SK-N-SH (cell line): ENCODE results near the gene IL13RA1.

Experiments
- EP300 ChIP-seq, 2 experiments: IDR thresholded peaks; 2 replicates each; pipeline versions ENCODE4 v1.4.0 to v1.6.1; 2012; ENCODE audit warnings: borderline replicate concordance in 1 of 2, low read depth in 1 of 2, low read length in 1 of 2
- FOXM1 ChIP-seq: IDR thresholded peaks from 2 replicates; pipeline ENCODE4 v1.4.0; 2012; ENCODE audit warnings: low read depth, mild to moderate bottlenecking
- MEF2A ChIP-seq: IDR thresholded peaks from 2 replicates; pipeline ENCODE4 v1.4.0; 2012; ENCODE audit warnings: low read depth, borderline replicate concordance
- POLR2AphosphoS5 ChIP-seq: IDR thresholded peaks from 2 replicates; pipeline ENCODE4 v1.6.1; 2012; ENCODE audit warnings: low read depth, low read length
- RAD21 ChIP-seq: IDR thresholded peaks from 2 replicates; pipeline ENCODE4 v1.6.1; 2012; ENCODE audit warnings: mild to moderate bottlenecking, low read length
- RFX5 ChIP-seq: IDR thresholded peaks from 2 replicates; pipeline ENCODE4 v1.6.1; 2012; ENCODE audit warnings: mild to moderate bottlenecking, improper control_type of control experiment, low read length
- TAF1 ChIP-seq: IDR thresholded peaks from 2 replicates; pipeline ENCODE4 v1.6.1; 2012; ENCODE audit warnings: low read depth, mild to moderate bottlenecking, low read length, moderate library complexity, borderline replicate concordance
- YY1 ChIP-seq: IDR thresholded peaks from 2 replicates; pipeline ENCODE4 v1.4.0; 2012; ENCODE audit warnings: low read depth, mild to moderate bottlenecking
- TF ChIP-seq, protein P1 (sequence below): fragments of 200-600 bp; sonication (generic); IDR thresholded peaks from 2 replicates; pipeline ENCODE4 v1.6.1; 2017; ENCODE audit warnings: antibody characterized with exemption, mild to moderate bottlenecking, moderate library complexity
- TF ChIP-seq, protein P2 (sequence below): IDR thresholded peaks from 2 replicates; pipeline ENCODE4 v1.6.1; 2012; ENCODE audit warnings: mild to moderate bottlenecking, low read depth, low read length, moderate library complexity
- TF ChIP-seq, protein P3 (sequence below): IDR thresholded peaks from 2 replicates; pipeline ENCODE4 v1.4.0; 2012; ENCODE audit warnings: low read depth, borderline replicate concordance
- TF ChIP-seq, protein P4 (sequence below): fragments of 150-350 bp; IDR thresholded peaks from 2 replicates; pipeline ENCODE4 v1.6.1; 2017; ENCODE audit warnings: antibody characterized with exemption, low read length, low read depth, borderline replicate concordance
- TF ChIP-seq, protein P5 (sequence below): IDR thresholded peaks from 2 replicates; pipeline ENCODE4 v1.4.0; 2012; ENCODE audit warnings: low read depth
- TF ChIP-seq, protein P6 (sequence below): IDR thresholded peaks from 2 replicates; pipeline ENCODE4 v1.4.0; 2012; ENCODE audit warnings: low read depth, borderline replicate concordance

DNA sequence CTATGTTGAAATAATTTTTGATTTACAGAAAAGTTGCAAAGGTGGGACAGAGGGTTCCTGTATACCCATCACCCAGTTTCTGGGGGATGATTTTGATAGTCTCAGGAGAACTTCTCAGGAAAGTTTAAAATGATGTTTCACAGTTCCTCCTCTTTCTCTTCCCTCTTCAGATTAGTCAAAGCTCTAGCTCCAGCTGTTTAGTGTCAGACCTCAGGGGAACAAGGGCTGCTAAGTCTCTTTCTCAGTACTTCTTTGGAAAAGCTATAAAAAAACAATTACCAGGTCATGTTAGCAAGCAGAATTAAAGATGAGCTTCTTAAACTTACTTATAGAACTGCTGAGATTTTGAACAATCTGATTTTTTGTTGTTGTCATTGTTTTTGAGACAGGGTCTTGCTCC lies 12.2 kb downstream of the IL13RA1 start:
- TF ChIP-seq, protein P1, sequence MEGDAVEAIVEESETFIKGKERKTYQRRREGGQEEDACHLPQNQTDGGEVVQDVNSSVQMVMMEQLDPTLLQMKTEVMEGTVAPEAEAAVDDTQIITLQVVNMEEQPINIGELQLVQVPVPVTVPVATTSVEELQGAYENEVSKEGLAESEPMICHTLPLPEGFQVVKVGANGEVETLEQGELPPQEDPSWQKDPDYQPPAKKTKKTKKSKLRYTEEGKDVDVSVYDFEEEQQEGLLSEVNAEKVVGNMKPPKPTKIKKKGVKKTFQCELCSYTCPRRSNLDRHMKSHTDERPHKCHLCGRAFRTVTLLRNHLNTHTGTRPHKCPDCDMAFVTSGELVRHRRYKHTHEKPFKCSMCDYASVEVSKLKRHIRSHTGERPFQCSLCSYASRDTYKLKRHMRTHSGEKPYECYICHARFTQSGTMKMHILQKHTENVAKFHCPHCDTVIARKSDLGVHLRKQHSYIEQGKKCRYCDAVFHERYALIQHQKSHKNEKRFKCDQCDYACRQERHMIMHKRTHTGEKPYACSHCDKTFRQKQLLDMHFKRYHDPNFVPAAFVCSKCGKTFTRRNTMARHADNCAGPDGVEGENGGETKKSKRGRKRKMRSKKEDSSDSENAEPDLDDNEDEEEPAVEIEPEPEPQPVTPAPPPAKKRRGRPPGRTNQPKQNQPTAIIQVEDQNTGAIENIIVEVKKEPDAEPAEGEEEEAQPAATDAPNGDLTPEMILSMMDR: no peak
- TF ChIP-seq, protein P2, sequence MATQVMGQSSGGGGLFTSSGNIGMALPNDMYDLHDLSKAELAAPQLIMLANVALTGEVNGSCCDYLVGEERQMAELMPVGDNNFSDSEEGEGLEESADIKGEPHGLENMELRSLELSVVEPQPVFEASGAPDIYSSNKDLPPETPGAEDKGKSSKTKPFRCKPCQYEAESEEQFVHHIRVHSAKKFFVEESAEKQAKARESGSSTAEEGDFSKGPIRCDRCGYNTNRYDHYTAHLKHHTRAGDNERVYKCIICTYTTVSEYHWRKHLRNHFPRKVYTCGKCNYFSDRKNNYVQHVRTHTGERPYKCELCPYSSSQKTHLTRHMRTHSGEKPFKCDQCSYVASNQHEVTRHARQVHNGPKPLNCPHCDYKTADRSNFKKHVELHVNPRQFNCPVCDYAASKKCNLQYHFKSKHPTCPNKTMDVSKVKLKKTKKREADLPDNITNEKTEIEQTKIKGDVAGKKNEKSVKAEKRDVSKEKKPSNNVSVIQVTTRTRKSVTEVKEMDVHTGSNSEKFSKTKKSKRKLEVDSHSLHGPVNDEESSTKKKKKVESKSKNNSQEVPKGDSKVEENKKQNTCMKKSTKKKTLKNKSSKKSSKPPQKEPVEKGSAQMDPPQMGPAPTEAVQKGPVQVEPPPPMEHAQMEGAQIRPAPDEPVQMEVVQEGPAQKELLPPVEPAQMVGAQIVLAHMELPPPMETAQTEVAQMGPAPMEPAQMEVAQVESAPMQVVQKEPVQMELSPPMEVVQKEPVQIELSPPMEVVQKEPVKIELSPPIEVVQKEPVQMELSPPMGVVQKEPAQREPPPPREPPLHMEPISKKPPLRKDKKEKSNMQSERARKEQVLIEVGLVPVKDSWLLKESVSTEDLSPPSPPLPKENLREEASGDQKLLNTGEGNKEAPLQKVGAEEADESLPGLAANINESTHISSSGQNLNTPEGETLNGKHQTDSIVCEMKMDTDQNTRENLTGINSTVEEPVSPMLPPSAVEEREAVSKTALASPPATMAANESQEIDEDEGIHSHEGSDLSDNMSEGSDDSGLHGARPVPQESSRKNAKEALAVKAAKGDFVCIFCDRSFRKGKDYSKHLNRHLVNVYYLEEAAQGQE: no peak
- TF ChIP-seq YY1 (no peak), RAD21 (no peak), RFX5 (no peak), TAF1 (no peak), FOXM1 (no peak), MEF2A (no peak), POLR2AphosphoS5 (no peak), EP300 (IDR thresholded peaks at IDR 0.05; ENCODE audit: borderline replicate concordance in 1 of 2, low read depth in 1 of 2, low read length in 1 of 2) (no peak)
- TF ChIP-seq, protein P3, sequence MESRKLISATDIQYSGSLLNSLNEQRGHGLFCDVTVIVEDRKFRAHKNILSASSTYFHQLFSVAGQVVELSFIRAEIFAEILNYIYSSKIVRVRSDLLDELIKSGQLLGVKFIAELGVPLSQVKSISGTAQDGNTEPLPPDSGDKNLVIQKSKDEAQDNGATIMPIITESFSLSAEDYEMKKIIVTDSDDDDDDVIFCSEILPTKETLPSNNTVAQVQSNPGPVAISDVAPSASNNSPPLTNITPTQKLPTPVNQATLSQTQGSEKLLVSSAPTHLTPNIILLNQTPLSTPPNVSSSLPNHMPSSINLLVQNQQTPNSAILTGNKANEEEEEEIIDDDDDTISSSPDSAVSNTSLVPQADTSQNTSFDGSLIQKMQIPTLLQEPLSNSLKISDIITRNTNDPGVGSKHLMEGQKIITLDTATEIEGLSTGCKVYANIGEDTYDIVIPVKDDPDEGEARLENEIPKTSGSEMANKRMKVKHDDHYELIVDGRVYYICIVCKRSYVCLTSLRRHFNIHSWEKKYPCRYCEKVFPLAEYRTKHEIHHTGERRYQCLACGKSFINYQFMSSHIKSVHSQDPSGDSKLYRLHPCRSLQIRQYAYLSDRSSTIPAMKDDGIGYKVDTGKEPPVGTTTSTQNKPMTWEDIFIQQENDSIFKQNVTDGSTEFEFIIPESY: no peak
- TF ChIP-seq, protein P4, sequence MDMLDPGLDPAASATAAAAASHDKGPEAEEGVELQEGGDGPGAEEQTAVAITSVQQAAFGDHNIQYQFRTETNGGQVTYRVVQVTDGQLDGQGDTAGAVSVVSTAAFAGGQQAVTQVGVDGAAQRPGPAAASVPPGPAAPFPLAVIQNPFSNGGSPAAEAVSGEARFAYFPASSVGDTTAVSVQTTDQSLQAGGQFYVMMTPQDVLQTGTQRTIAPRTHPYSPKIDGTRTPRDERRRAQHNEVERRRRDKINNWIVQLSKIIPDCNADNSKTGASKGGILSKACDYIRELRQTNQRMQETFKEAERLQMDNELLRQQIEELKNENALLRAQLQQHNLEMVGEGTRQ: no peak
- TF ChIP-seq, protein P5, sequence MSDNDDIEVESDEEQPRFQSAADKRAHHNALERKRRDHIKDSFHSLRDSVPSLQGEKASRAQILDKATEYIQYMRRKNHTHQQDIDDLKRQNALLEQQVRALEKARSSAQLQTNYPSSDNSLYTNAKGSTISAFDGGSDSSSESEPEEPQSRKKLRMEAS: no peak
- TF ChIP-seq, protein P6, sequence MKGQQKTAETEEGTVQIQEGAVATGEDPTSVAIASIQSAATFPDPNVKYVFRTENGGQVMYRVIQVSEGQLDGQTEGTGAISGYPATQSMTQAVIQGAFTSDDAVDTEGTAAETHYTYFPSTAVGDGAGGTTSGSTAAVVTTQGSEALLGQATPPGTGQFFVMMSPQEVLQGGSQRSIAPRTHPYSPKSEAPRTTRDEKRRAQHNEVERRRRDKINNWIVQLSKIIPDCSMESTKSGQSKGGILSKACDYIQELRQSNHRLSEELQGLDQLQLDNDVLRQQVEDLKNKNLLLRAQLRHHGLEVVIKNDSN: no peak
